Natural killer cell (primary cell): ENCODE data around the gene SYCP3. TPM values are rescaled to one million over a fixed set of nuclear protein-coding genes. Genes with fewer than 3 reads are reported as not detected.

Experiments used
- ATAC-seq, 3 donors: fragments of 150-1000 bp in 2 of 3; fragments of 200-7000 bp in 1 of 3; cut with Tn5 transposase; 1 replicate in 1 of 3; 2 replicates in 2 of 3; pipeline ENCODE4 v1.10.0; 2021; ENCODE audit warnings: mild to moderate bottlenecking in 2 of 3, moderate library complexity in 2 of 3
- DNase-seq, 2 donors: peaks; one replicate each; pipeline versions ENCODE4 v3.0.0 to v3.0.0-alpha.2; 2013 to 2021; ENCODE audit warnings: mixed read lengths in 1 of 2
- H3K27ac ChIP-seq: one replicate; pipeline ENCODE4 v1.5.1; 2013; ENCODE audit warnings: mild to moderate bottlenecking, low read length
- H3K27me3 ChIP-seq: one replicate; pipeline ENCODE4 v1.6.1; 2013; ENCODE audit warnings: low read length; ENCODE audit not compliant: control insufficient read depth, insufficient read depth
- H3K36me3 ChIP-seq: one replicate; pipeline ENCODE4 v1.6.1; 2013; ENCODE audit warnings: low read length; ENCODE audit not compliant: control insufficient read depth, insufficient read depth
- H3K4me1 ChIP-seq: one replicate; pipeline ENCODE4 v1.6.1; 2013; ENCODE audit warnings: low read length; ENCODE audit not compliant: control insufficient read depth, insufficient read depth
- H3K4me3 ChIP-seq: one replicate; pipeline ENCODE4 v1.5.1; 2013; ENCODE audit warnings: low read length
- H3K9me3 ChIP-seq: one replicate; pipeline ENCODE4 v1.6.1; 2013; ENCODE audit warnings: low read length; ENCODE audit not compliant: control insufficient read depth, insufficient read depth
- H3K27ac Mint-ChIP-seq, 2 donors: one replicate each; pipeline ENCODE4 v1.8.0; 2022; ENCODE audit warnings: mild to moderate bottlenecking in 2 of 2, mixed read lengths in 2 of 2, moderate library complexity in 1 of 2
- H3K27me3 Mint-ChIP-seq, 2 donors: one replicate each; pipeline ENCODE4 v1.8.0; 2022; ENCODE audit warnings: low read depth in 2 of 2, mixed read lengths in 2 of 2
- H3K36me3 Mint-ChIP-seq: one replicate; pipeline ENCODE4 v1.8.0; 2022; ENCODE audit warnings: mixed read lengths
- H3K4me1 Mint-ChIP-seq, 2 donors: one replicate each; pipeline ENCODE4 v1.8.0; 2022; ENCODE audit warnings: mixed read lengths in 2 of 2
- H3K4me3 Mint-ChIP-seq: one replicate; pipeline ENCODE4 v1.8.0; 2022; ENCODE audit warnings: mild to moderate bottlenecking, moderate library complexity, mixed read lengths
- H3K9me3 Mint-ChIP-seq, 2 donors: one replicate each; pipeline ENCODE4 v1.8.0; 2022; ENCODE audit warnings: mixed read lengths in 2 of 2
- WGBS: methylation state at CpG from one replicate; pipeline ENCODE4 v1.1.7; 2013; ENCODE audit warnings: missing lambda C conversion rate; ENCODE audit not compliant: insufficient coverage; 5-methylcytosine and 5-hydroxymethylcytosine counted together
- intact Hi-C: fragments of 100-400 bp; cut with micrococcal nuclease; formaldehyde crosslinking; loops from one replicate; pipeline ENCODE4 v1.14.2; 2022
- total RNA-seq, 4 donors: library from RNA; stranded (reverse); fragments of 120-200 nt in 1 of 4; gene quantifications; one replicate each; pipeline versions ENCODE4 v1.2.3 to v1.2.4, GENCODE V29; 2013 to 2022
- TF ChIP-seq, protein P1 (sequence below): fragments of 200-600 bp; IDR thresholded peaks from one replicate; pipeline ENCODE4 v1.8.0; 2022; ENCODE audit warnings: antibody characterized with exemption

The SYCP3 gene
- total RNA-seq, 3 donors from 2014 or later (not counting 1 experiment from before 2014, with no cell fraction given), result 1.4 to 3.2 (median 2.4) TPM

DNA sequence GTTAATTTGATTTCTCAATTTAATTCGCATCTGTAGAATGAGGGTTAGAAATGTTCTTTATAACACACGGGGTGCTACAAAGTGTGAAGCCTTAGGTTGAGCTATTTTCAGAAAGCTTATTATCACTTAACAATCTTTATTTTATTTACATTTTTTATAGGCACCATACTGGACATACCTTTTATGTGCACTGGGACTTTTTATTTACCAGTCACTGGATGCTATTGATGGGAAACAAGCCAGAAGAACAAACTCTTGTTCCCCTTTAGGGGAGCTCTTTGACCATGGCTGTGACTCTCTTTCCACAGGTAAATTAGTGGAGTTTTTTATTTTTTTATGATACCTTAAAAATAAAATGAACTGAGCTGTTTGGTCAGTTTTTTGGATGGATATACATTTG, 25.3 kb downstream of the SYCP3 start:
- Mint-ChIP-seq H3K27ac (no peak overlapping the region), H3K9me3 (no peaks in the 10 kb centered on the region), H3K4me3 (no peak overlapping the region), H3K4me1 (peaks cover 0 to 5% of the 10 kb centered on the region in 2 donors), H3K27me3 (no peaks in the 10 kb centered on the region), H3K36me3 (no peaks in the 10 kb centered on the region)
- Histone ChIP-seq H3K27ac (no peak overlapping the region), H3K4me3 (no peak overlapping the region), H3K36me3 (no peaks in the 10 kb centered on the region), H3K9me3 (no peaks in the 10 kb centered on the region), H3K27me3 (no peaks in the 10 kb centered on the region), H3K4me1 (no peaks in the 10 kb centered on the region)
- DNase-seq (no peak), ATAC-seq (no peak)
- TF ChIP-seq, protein P1, sequence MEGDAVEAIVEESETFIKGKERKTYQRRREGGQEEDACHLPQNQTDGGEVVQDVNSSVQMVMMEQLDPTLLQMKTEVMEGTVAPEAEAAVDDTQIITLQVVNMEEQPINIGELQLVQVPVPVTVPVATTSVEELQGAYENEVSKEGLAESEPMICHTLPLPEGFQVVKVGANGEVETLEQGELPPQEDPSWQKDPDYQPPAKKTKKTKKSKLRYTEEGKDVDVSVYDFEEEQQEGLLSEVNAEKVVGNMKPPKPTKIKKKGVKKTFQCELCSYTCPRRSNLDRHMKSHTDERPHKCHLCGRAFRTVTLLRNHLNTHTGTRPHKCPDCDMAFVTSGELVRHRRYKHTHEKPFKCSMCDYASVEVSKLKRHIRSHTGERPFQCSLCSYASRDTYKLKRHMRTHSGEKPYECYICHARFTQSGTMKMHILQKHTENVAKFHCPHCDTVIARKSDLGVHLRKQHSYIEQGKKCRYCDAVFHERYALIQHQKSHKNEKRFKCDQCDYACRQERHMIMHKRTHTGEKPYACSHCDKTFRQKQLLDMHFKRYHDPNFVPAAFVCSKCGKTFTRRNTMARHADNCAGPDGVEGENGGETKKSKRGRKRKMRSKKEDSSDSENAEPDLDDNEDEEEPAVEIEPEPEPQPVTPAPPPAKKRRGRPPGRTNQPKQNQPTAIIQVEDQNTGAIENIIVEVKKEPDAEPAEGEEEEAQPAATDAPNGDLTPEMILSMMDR, result no peak
- intact Hi-C loops, result no loop called here
- no CpG with 5 or more reads among the region's 2 CpGs for WGBS

GRCh38 chr12:101713059-101713682, 26.1 kb downstream of the SYCP3 start:
- 94% methylated on average over 5 of the region's 5 CpGs for WGBS
- H3K4me1 ChIP-seq, result no peaks in the 10 kb centered on the region
- Mint-ChIP-seq H3K4me1 (peaks cover 0 to 5% of the 10 kb centered on the region in 2 donors), H3K9me3 (no peaks in the 10 kb centered on the region), H3K27ac (no peak overlapping the region), H3K36me3 (no peaks in the 10 kb centered on the region), H3K27me3 (no peaks in the 10 kb centered on the region), H3K4me3 (no peak overlapping the region)
- H3K9me3 ChIP-seq, result no peaks in the 10 kb centered on the region
- no peak overlapping the region for H3K27ac ChIP-seq
- no peaks in the 10 kb centered on the region for H3K27me3 ChIP-seq
- intact Hi-C loops, result no loop called here
- no peak overlapping the region for H3K4me3 ChIP-seq
- no peaks in the 10 kb centered on the region for H3K36me3 ChIP-seq
- no peak for ATAC-seq
- no peak for DNase-seq
- TF ChIP-seq, protein P1, result no peak

DNA sequence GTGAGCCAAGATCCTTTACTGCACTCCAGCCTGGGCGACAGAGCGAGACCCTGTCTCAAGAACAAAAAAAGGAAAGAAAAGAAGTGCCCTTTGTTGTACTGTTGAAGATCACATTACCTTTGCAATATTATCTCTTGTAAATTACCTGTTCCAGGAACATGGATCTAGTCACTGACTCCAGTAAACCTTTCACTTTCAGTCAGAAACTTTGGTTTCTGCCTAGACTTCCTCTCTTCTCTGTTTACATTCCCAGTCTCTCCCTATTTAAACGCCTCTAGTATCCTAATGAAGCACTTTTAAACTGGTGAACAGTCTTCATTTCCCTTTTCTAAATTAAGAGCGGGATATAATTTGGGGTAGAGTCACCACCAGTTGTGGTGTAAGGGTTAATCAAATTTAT, 29.0 kb downstream of the SYCP3 start:
- Mint-ChIP-seq H3K36me3 (no peaks in the 10 kb centered on the region), H3K4me1 (peaks cover 0 to 5% of the 10 kb centered on the region in 2 donors), H3K9me3 (no peaks in the 10 kb centered on the region), H3K27ac (no peak overlapping the region), H3K27me3 (no peaks in the 10 kb centered on the region), H3K4me3 (no peak overlapping the region)
- no peak overlapping the region for H3K4me3 ChIP-seq
- no peaks in the 10 kb centered on the region for H3K4me1 ChIP-seq
- no peaks in the 10 kb centered on the region for H3K27me3 ChIP-seq
- H3K36me3 ChIP-seq, result no peaks in the 10 kb centered on the region
- no peak overlapping the region for H3K27ac ChIP-seq
- no peak for DNase-seq
- H3K9me3 ChIP-seq, result no peaks in the 10 kb centered on the region
- intact Hi-C loops, result no loop called here
- TF ChIP-seq, protein P1, result no peak
- 93% methylated on average over 3 of the region's 4 CpGs for WGBS
- ATAC-seq, result no peak
